ENCODE measurements around the gene DTNBP1. TPM values are rescaled to one million over a fixed set of nuclear protein-coding genes. Genes with fewer than 3 reads are reported as not detected.

The DTNBP1 gene
- total and polyA plus RNA-seq, 2 of the 4 experiments (the other 2 are of a cell fraction) = 4.8 to 18.7 TPM

DNA sequence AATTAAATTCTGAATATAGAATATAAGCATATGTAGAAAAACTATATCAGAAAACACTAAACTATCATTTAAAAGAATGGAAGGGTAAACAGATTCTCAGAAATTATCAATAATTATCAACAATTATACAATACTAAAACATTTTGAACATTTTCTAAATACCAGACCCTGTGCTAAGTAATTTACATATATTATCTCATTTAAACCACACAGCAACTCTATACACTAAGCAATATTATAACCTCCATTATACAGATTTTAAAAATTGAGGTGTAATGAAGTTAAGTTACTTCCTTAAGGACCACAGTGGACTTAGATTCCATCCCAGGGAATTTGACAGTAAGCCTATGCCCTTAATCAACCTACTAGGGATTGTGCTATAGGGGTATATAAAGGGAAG, 33.3 kb downstream of the DTNBP1 start:
- dilution Hi-C loops (cut with HindIII; ENCODE audit: low sequenced_read_pairs, unreplicated experiment) (no loop called here), intact Hi-C loops (cut with micrococcal nuclease) (loop anchor here (10.0 kb wide), 1 partner anchor 795 kb away; no protein-coding TSS in a partner anchor), in situ Hi-C loops (cut with MboI; ENCODE audit: low sequenced_read_pairs) (no loop called here)
- Histone ChIP-seq H3K14ac (replicated peaks; ENCODE audit: low read depth, low read length) (no peak overlapping the region), H4K8ac (ENCODE audit: low read depth in 2 of 2, low read length in 2 of 2) (no peak overlapping the region), H2BK15ac (ENCODE audit: low read depth, low read length) (no peak overlapping the region), H3K9me1 (ENCODE audit: insufficient read depth, low read length) (no peaks in the 10 kb centered on the region), H3K9ac (ENCODE audit: low read depth, low read length) (no peak overlapping the region), H2BK120ac (ENCODE audit: low read depth, low read length) (no peak overlapping the region), H4K20me1 (ENCODE audit: insufficient read depth, low read length) (peaks cover 7% of the 10 kb centered on the region; the same call in 1 of the 2 replicates), H3K9me3 (ENCODE audit: control insufficient read depth, insufficient read depth, low read length) (no peaks in the 10 kb centered on the region), H2BK20ac (ENCODE audit: low read depth, low read length) (no peak overlapping the region), H2AFZ (replicated peaks; ENCODE audit: low read length, poor library complexity) (no peak overlapping the region), H3K56ac (ENCODE audit: extremely low read depth, insufficient read depth, low read length) (no peak overlapping the region), H2BK5ac (ENCODE audit: low read depth, low read length, poor library complexity, severe bottlenecking) (no peak overlapping the region), H3K18ac (ENCODE audit: low read depth, low read length) (no peak overlapping the region), H2AK9ac (replicated peaks; ENCODE audit: low read depth, low read length, poor library complexity) (no peak overlapping the region), H3K36me3 (ENCODE audit: control insufficient read depth, insufficient read depth, low read length) (no peaks in the 10 kb centered on the region; the same call in 1 of the 2 replicates), H3K4me3 (ENCODE audit: insufficient read depth, low read depth, low read length) (no peak overlapping the region), H4K91ac (ENCODE audit: insufficient read depth, low read depth, low read length) (no peak overlapping the region), H3K4me1 (ENCODE audit: control insufficient read depth, insufficient read depth, low read length) (peaks cover 5% of the 10 kb centered on the region), H3K27me3 (ENCODE audit: control insufficient read depth, insufficient read depth, low read length) (no peaks in the 10 kb centered on the region), H4K5ac (ENCODE audit: low read depth, low read length) (no peak overlapping the region), H3K27ac (ENCODE audit: insufficient read depth, low read length) (no peak overlapping the region), H3K79me1 (ENCODE audit: low read depth in 1 of 2, low read length in 2 of 2) (peaks cover 0 to 3% of the 10 kb centered on the region in 2 experiments; a peak in 1 of 4 replicates), H3K4me2 (ENCODE audit: low read depth, low read length) (no peak overlapping the region), H3K23ac (ENCODE audit: low read depth, low read length) (no peak overlapping the region), H2AK5ac (ENCODE audit: low read depth, low read length) (no peak overlapping the region), H3K4ac (ENCODE audit: low read depth, low read length) (no peak overlapping the region)
- BruUV-seq (replicated peaks) = no TSS peak
- no peak for ATAC-seq (ENCODE audit: low read depth)
- ChIA-PET CTCF (interaction anchor here (0.9 to 1.0 kb wide), 2 partner anchors 553 to 580 kb away, joined by 3 read pairs; no protein-coding TSS in a partner anchor), POLR2A (ENCODE audit: unreplicated experiment) (no interaction called here)
- TF ChIP-seq MAZ (IDR thresholded peaks at IDR 0.05; ENCODE audit: borderline replicate concordance, low read depth, low read length) = no peak
- TF ChIP-seq CEBPB (IDR thresholded peaks at IDR 0.05; ENCODE audit: low read depth, low read length) = no peak
- no peak for TF ChIP-seq MXI1 (IDR thresholded peaks at IDR 0.05; ENCODE audit: borderline replicate concordance, low read depth, low read length)
- TF ChIP-seq, protein P1, sequence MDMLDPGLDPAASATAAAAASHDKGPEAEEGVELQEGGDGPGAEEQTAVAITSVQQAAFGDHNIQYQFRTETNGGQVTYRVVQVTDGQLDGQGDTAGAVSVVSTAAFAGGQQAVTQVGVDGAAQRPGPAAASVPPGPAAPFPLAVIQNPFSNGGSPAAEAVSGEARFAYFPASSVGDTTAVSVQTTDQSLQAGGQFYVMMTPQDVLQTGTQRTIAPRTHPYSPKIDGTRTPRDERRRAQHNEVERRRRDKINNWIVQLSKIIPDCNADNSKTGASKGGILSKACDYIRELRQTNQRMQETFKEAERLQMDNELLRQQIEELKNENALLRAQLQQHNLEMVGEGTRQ (IDR thresholded peaks at IDR 0.05; ENCODE audit: low read depth, low read length) = no peak
- TF ChIP-seq MAFK (IDR thresholded peaks at IDR 0.05; ENCODE audit: low read depth, low read length) = no peak
- TF ChIP-seq CHD1 (IDR thresholded peaks at IDR 0.05; ENCODE audit: low read depth, low read length) = no peak
- no peak for DNase-seq
